Uterus (tissue), 2 donors: ENCODE measurements around the gene RDM1.

Experiments
- CTCF ChIP-seq, 4 experiments: fragments of 200-600 bp in 2 of 4; fragments of 450-650 bp in 2 of 4; sonication (generic) in 2 of 4; IDR thresholded peaks; one replicate each; pipeline ENCODE4 v1.5.1; 2016 to 2019; ENCODE audit warnings: antibody characterized with exemption in 4 of 4, mild to moderate bottlenecking in 2 of 4, moderate library complexity in 1 of 4
- POLR2A ChIP-seq, 2 donors: fragments of 450-650 bp; IDR thresholded peaks; one replicate each; pipeline ENCODE4 v1.6.1; 2016; ENCODE audit warnings: antibody characterized with exemption in 2 of 2, mild to moderate bottlenecking in 1 of 2, moderate library complexity in 1 of 2

- no peak for TF ChIP-seq CTCF (IDR thresholded peaks at IDR 0.05)
- no peak for TF ChIP-seq POLR2A (IDR thresholded peaks at IDR 0.05)
Measured at GRCh38 chr17:35936063-35936462, 5.5 kb upstream of the RDM1 start.
